Smooth muscle cell (in vitro differentiated cells): ENCODE measurements around the gene SREBF2. TPM values are rescaled to one million over a fixed set of nuclear protein-coding genes. Genes with fewer than 3 reads are reported as not detected.
A peak's percentile ranks its signal among the peaks of the same experiment; 100 is the strongest.

Experiments
- DNase-seq: peaks from one replicate; lab custom pipeline; 2025; ENCODE audit not compliant: unreplicated experiment; lab: John Stamatoyannopoulos, UW
- H2AFZ ChIP-seq: fragments of 200-600 bp; sonication (generic); 2 replicates; pipeline ENCODE4 v1.6.0; 2016; ENCODE audit warnings: antibody characterized with exemption, low read depth, mild to moderate bottlenecking
- H3F3A ChIP-seq: fragments of 200-600 bp; sonication (generic); 2 replicates; pipeline ENCODE4 v1.6.0; 2017; ENCODE audit warnings: antibody characterized with exemption, low read depth
- H3K27ac ChIP-seq: fragments of 200-600 bp; sonication (generic); 2 replicates; pipeline ENCODE4 v1.5.1; 2016; ENCODE audit warnings: low read depth, mild to moderate bottlenecking
- H3K27me3 ChIP-seq: fragments of 200-600 bp; sonication (generic); 2 replicates; pipeline ENCODE4 v1.6.1; 2016; ENCODE audit warnings: low read depth, mild to moderate bottlenecking
- H3K36me3 ChIP-seq: fragments of 200-600 bp; sonication (generic); 2 replicates; pipeline ENCODE4 v1.5.1; 2016; ENCODE audit warnings: low read depth
- H3K4me1 ChIP-seq: fragments of 200-600 bp; sonication (generic); 2 replicates; pipeline ENCODE4 v1.5.1; 2016; ENCODE audit warnings: low read depth
- H3K4me2 ChIP-seq: fragments of 200-600 bp; sonication (generic); 2 replicates; pipeline ENCODE4 v1.6.0; 2016; ENCODE audit warnings: mild to moderate bottlenecking
- H3K4me3 ChIP-seq: fragments of 200-600 bp; sonication (generic); 2 replicates; pipeline ENCODE4 v1.5.1; 2016; ENCODE audit warnings: mild to moderate bottlenecking
- H3K79me2 ChIP-seq: fragments of 200-600 bp; sonication (generic); 2 replicates; pipeline ENCODE4 v1.6.0; 2016; ENCODE audit warnings: low read depth, mild to moderate bottlenecking
- H3K9ac ChIP-seq: fragments of 200-600 bp; sonication (generic); 2 replicates; pipeline ENCODE4 v1.6.0; 2016; ENCODE audit warnings: low read depth
- H3K9me3 ChIP-seq: fragments of 200-600 bp; sonication (generic); replicated peaks from 2 replicates; pipeline ENCODE4 v1.5.1; 2016; ENCODE audit warnings: low read depth
- H4K20me1 ChIP-seq: fragments of 200-600 bp; sonication (generic); 2 replicates; pipeline ENCODE4 v1.6.0; 2016; ENCODE audit warnings: low read depth
- CTCF ChIP-seq: fragments of 200-600 bp; sonication (generic); IDR thresholded peaks from 2 replicates; pipeline ENCODE4 v1.5.1; 2017; ENCODE audit warnings: borderline replicate concordance, mild to moderate bottlenecking, antibody characterized with exemption; ENCODE audit not compliant: insufficient read depth, poor library complexity, severe bottlenecking
- WGBS: methylation state at CpG from one replicate; pipeline ENCODE4 v1.1.7; 2016; ENCODE audit warnings: low lambda C conversion rate; 5-methylcytosine and 5-hydroxymethylcytosine counted together
- polyA plus RNA-seq: library from polyadenylated mRNA; unstranded; fragments of >200 nt; fragmentation: Nextera tagmentation; extraction: Ambion mirVana; gene quantifications from 2 replicates; pipeline ENCODE4 v1.2.1, GENCODE V29; 2016
- total RNA-seq: library from RNA; depleted of rRNA; stranded (reverse); fragments of >200 nt; gene quantifications from 2 replicates; pipeline ENCODE4 v1.2.3, GENCODE V29; 2014

SREBF2 gene
- total and polyA plus RNA-seq, 2 experiments from 2014 or later = 62.9 to 78.2 TPM

- WGBS = 64% methylated on average over 11 of the region's 11 CpGs
- Histone ChIP-seq H4K20me1 (no peaks in the 10 kb centered on the region), H3K9ac (no peak overlapping the region), H3K27me3 (no peaks in the 10 kb centered on the region), H3F3A (no peaks in the 10 kb centered on the region), H3K4me2 (peak overlapping the region; percentile 63), H3K79me2 (no peaks in the 10 kb centered on the region), H3K9me3 (no peaks in the 10 kb centered on the region), H3K4me1 (peaks cover 22% of the 10 kb centered on the region), H3K36me3 (no peaks in the 10 kb centered on the region), H2AFZ (no peak overlapping the region), H3K4me3 (no peak overlapping the region), H3K27ac (peak overlapping the region; percentile 81)
- no peak for DNase-seq
- no peak for TF ChIP-seq CTCF
Observed at GRCh38 chr22:41826430-41827383, 6.2 kb upstream of the SREBF2 start.

GRCh38 chr22:41827671-41828070, 5.2 kb upstream of the SREBF2 start:
- TF ChIP-seq CTCF = no peak
- no peaks in the 10 kb centered on the region for H3K79me2 ChIP-seq
- H3K9me3 ChIP-seq = no peaks in the 10 kb centered on the region
- peaks cover 27% of the 10 kb centered on the region for H3K4me1 ChIP-seq
- no peak overlapping the region for H2AFZ ChIP-seq
- 59% methylated on average over 6 of the region's 6 CpGs for WGBS
- no peak overlapping the region for H3K4me3 ChIP-seq
- no peaks in the 10 kb centered on the region for H4K20me1 ChIP-seq
- no peaks in the 10 kb centered on the region for H3K27me3 ChIP-seq
- peak overlapping the region; percentile 21 for H3K27ac ChIP-seq
- no peaks in the 10 kb centered on the region for H3F3A ChIP-seq
- H3K9ac ChIP-seq = no peak overlapping the region
- no peaks in the 10 kb centered on the region for H3K36me3 ChIP-seq
- DNase-seq = no peak
- H3K4me2 ChIP-seq = no peak overlapping the region

- no peak overlapping the region for H2AFZ ChIP-seq
- H3K79me2 ChIP-seq = peaks cover 6% of the 10 kb centered on the region
- TF ChIP-seq CTCF = no peak
- H3K4me3 ChIP-seq = no peak overlapping the region
- DNase-seq = no peak
- H3K9ac ChIP-seq = no peak overlapping the region
- peaks cover under 1% of the 10 kb centered on the region for H4K20me1 ChIP-seq
- no peaks in the 10 kb centered on the region for H3K36me3 ChIP-seq
- no peak overlapping the region for H3K4me2 ChIP-seq
- WGBS = 91% methylated on average over 4 of the region's 4 CpGs
- H3K27me3 ChIP-seq = no peaks in the 10 kb centered on the region
- H3K4me1 ChIP-seq = peaks cover 27% of the 10 kb centered on the region
- no peak overlapping the region for H3K27ac ChIP-seq
- H3K9me3 ChIP-seq = no peaks in the 10 kb centered on the region
- H3F3A ChIP-seq = no peaks in the 10 kb centered on the region
Observed at GRCh38 chr22:41828516-41828915, 4.4 kb upstream of the SREBF2 start.
